Measurements from ENCODE around the gene FAM237B.
"Not testable (repeated sequence)": the region's sequence is repeated elsewhere in the genome, so short reads cannot be mapped to it uniquely, and the experiment has no call there.

DNA sequence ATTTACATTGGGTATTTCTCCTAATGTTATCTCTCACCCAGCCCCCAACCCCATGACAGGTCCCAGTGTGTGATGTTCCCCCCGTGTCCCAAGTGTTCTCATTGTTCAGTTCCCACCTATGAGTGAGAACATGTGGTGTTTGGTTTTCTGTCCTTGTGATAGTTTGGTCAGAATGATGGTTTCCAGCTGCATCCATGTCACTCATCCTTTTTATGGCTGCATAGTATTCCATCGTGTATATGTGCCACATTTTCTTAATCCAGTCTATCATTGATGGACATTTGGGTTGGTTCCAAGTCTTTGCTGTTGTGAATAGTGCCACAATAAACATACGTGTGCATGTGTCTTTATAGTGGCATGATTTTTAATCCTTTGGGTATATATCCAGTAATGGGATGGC is 28.9 kb upstream of the FAM237B start:
- TF ChIP-seq, protein P1, sequence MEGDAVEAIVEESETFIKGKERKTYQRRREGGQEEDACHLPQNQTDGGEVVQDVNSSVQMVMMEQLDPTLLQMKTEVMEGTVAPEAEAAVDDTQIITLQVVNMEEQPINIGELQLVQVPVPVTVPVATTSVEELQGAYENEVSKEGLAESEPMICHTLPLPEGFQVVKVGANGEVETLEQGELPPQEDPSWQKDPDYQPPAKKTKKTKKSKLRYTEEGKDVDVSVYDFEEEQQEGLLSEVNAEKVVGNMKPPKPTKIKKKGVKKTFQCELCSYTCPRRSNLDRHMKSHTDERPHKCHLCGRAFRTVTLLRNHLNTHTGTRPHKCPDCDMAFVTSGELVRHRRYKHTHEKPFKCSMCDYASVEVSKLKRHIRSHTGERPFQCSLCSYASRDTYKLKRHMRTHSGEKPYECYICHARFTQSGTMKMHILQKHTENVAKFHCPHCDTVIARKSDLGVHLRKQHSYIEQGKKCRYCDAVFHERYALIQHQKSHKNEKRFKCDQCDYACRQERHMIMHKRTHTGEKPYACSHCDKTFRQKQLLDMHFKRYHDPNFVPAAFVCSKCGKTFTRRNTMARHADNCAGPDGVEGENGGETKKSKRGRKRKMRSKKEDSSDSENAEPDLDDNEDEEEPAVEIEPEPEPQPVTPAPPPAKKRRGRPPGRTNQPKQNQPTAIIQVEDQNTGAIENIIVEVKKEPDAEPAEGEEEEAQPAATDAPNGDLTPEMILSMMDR (IDR thresholded peaks at IDR 0.05) = not testable (repeated sequence)
- not testable (repeated sequence) for TF ChIP-seq EZH2 (IDR thresholded peaks at IDR 0.05; ENCODE audit: borderline replicate concordance, insufficient read depth, low read depth, low read length, poor library complexity, severe bottlenecking)
